Measurements from ENCODE around the gene EPN2. TPM values are rescaled to one million over a fixed set of nuclear protein-coding genes. Genes with fewer than 3 reads are reported as not detected.
A peak's percentile ranks its signal among the peaks of the same experiment; 100 is the strongest.

Gene EPN2
- total RNA-seq, 4 donors from 2014 or later, result 92.7 to 141 (median 119) TPM

GRCh38 chr17:19364699-19365498 lies 127.7 kb downstream of the EPN2 start:
- peak overlapping the region in 3 of 4 donors; percentile 25 to 97 (median 29) for H3K27ac ChIP-seq
- DNase-seq (ENCODE audit: low spot score in 2 of 2), result no peak
- WGBS, 2 donors, result 78 to 80% methylated on average over 9 to 14 of the region's 14 CpGs

GRCh38 chr17:19365499-19365817 lies 128.3 kb downstream of the EPN2 start:
- H3K4me1 ChIP-seq, result peaks cover 0 to 53% (median 16%) of the 10 kb centered on the region in 4 donors
- no peaks in the 10 kb centered on the region for H3K27me3 ChIP-seq
- no peak for DNase-seq (ENCODE audit: low spot score in 2 of 2)
- H3K27ac ChIP-seq, result peak overlapping the region in 1 of 4 donors; percentile 97
- TF ChIP-seq, protein P1, sequence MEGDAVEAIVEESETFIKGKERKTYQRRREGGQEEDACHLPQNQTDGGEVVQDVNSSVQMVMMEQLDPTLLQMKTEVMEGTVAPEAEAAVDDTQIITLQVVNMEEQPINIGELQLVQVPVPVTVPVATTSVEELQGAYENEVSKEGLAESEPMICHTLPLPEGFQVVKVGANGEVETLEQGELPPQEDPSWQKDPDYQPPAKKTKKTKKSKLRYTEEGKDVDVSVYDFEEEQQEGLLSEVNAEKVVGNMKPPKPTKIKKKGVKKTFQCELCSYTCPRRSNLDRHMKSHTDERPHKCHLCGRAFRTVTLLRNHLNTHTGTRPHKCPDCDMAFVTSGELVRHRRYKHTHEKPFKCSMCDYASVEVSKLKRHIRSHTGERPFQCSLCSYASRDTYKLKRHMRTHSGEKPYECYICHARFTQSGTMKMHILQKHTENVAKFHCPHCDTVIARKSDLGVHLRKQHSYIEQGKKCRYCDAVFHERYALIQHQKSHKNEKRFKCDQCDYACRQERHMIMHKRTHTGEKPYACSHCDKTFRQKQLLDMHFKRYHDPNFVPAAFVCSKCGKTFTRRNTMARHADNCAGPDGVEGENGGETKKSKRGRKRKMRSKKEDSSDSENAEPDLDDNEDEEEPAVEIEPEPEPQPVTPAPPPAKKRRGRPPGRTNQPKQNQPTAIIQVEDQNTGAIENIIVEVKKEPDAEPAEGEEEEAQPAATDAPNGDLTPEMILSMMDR (IDR thresholded peaks at IDR 0.05), result no peak
- TF ChIP-seq EP300 (IDR thresholded peaks at IDR 0.05) (no peak), POLR2A (IDR thresholded peaks at IDR 0.05) (no peak)
- H3K4me3 ChIP-seq, result no peak overlapping the region
- 86 to 93% methylated on average over 4 of the region's 4 CpGs for WGBS, 2 donors
- no peaks in the 10 kb centered on the region for H3K9me3 ChIP-seq
- H3K36me3 ChIP-seq, result no peaks in the 10 kb centered on the region

More at GRCh38 chr17:19364699-19365498, 127.7 kb downstream of the EPN2 start:
- Histone ChIP-seq H3K27me3 (no peaks in the 10 kb centered on the region), H3K4me3 (no peak overlapping the region), H3K9me3 (no peaks in the 10 kb centered on the region), H3K4me1 (peaks cover 0 to 48% (median 13%) of the 10 kb centered on the region in 4 donors), H3K36me3 (peaks cover 0 to 5% (median 0%) of the 10 kb centered on the region in 3 donors)
- TF ChIP-seq, protein P1 (IDR thresholded peaks at IDR 0.05), result no peak
- TF ChIP-seq POLR2A (IDR thresholded peaks at IDR 0.05), result no peak
- no peak for TF ChIP-seq EP300 (IDR thresholded peaks at IDR 0.05)

DNA sequence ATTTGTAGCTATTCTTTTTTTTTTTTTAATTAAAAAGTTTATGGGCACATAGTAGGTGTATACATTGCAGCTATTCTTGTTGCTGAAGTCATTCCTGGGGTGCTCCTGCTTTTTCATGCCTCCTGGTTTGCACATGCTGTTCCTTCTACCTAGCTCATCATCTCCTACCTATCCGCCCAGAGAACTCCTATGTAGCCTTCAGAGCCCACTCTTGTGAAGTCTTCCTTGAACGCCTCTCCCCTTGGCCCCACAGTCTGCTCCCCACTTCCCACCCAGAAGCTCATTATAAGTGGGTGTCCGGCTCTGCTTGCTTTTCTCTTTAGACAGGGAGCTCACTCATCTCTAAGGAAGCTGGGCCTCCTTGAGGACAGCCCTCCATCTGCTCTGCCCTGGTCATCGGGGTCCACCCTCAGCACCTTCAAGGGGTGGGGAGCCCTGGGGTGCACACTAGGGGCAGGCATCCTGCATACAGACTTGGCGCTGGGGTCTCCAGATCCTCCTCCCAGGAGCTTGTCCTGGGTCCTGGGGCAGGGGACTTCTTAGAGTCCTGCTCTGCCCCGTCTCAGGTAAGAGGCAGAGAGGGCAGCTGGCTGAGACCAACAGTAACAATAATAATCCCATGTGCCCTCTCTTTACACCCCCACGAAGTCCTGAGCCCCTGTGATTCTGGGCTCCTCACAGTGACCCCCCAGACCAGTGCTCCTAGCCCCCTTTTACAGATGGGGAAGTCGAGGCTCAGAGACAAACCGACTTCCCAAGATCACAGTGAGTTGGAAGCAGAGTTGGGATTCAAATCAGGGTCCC lies 128.9 kb downstream of the EPN2 start:
- H3K36me3 ChIP-seq, result no peaks in the 10 kb centered on the region
- H3K9me3 ChIP-seq, result no peaks in the 10 kb centered on the region
- DNase-seq (ENCODE audit: low spot score in 2 of 2), result no peak
- H3K4me1 ChIP-seq, result peaks cover 0 to 54% (median 18%) of the 10 kb centered on the region in 4 donors
- H3K4me3 ChIP-seq, result no peak overlapping the region
- H3K27ac ChIP-seq, result no peak overlapping the region
- H3K27me3 ChIP-seq, result no peaks in the 10 kb centered on the region
- TF ChIP-seq, protein P1 (IDR thresholded peaks at IDR 0.05), result no peak
- TF ChIP-seq EP300 (IDR thresholded peaks at IDR 0.05), result no peak
- TF ChIP-seq POLR2A (IDR thresholded peaks at IDR 0.05), result no peak
- 84 to 88% methylated on average over 9 of the region's 9 CpGs for WGBS, 2 donors

- H3K4me3 ChIP-seq, result no peak overlapping the region
- no peak for DNase-seq (ENCODE audit: low spot score in 2 of 2)
- TF ChIP-seq POLR2A (IDR thresholded peaks at IDR 0.05) (no peak), EP300 (IDR thresholded peaks at IDR 0.05) (no peak)
- TF ChIP-seq, protein P1 (IDR thresholded peaks at IDR 0.05), result no peak
Measured at GRCh38 chr17:19366637-19366972, 129.4 kb downstream of the EPN2 start.

DNA sequence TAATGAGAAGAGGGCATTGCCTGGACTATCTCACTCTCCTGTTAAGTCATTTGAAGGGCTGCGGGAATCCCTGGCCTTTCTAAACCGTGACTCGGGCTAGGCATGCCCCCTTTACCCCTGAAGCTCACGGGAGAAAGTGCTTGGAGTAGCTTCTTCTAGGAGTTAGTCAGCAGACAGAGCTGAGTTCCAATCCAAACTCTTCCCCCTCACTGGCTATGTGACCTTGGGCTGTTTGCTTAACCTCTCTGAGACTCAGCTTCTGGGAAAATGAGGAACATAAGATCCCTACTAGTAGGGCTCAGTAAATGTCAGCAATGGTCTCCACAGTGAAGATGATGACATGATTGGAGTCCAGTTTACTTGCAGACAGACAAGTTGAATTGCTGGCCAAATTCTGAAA lies 131.1 kb downstream of the EPN2 start:
- Histone ChIP-seq H3K27ac (peak overlapping the region in 1 of 4 donors; percentile 32), H3K9me3 (no peaks in the 10 kb centered on the region)
- DNase-seq (ENCODE audit: low spot score in 2 of 2), result no peak

More at GRCh38 chr17:19366637-19366972, 129.4 kb downstream of the EPN2 start:
- WGBS, 2 donors, result 87 to 94% methylated on average over 5 of the region's 5 CpGs
- H3K36me3 ChIP-seq, result no peaks in the 10 kb centered on the region
- no peaks in the 10 kb centered on the region for H3K27me3 ChIP-seq
- peaks cover 0 to 48% (median 18%) of the 10 kb centered on the region in 4 donors for H3K4me1 ChIP-seq
- no peaks in the 10 kb centered on the region for H3K9me3 ChIP-seq
- no peak overlapping the region for H3K27ac ChIP-seq

More for the DNA sequence above, 131.1 kb downstream of the EPN2 start:
- H3K4me3 ChIP-seq, result no peak overlapping the region
- H3K27me3 ChIP-seq, result no peaks in the 10 kb centered on the region
- no peak for TF ChIP-seq POLR2A (IDR thresholded peaks at IDR 0.05)
- TF ChIP-seq, protein P1 (IDR thresholded peaks at IDR 0.05), result no peak
- no peaks in the 10 kb centered on the region for H3K36me3 ChIP-seq
- 40 to 63% methylated on average over 4 of the region's 4 CpGs for WGBS, 2 donors
- H3K4me1 ChIP-seq, result peaks cover 0 to 38% (median 7%) of the 10 kb centered on the region in 4 donors

All from tibial nerve (tissue), 4 donors.